NCI-H226 (cell line): ENCODE measurements around the gene CYS1.
"Not testable (repeated sequence)": the region's sequence is repeated elsewhere in the genome, so short reads cannot be mapped to it uniquely, and the experiment has no call there.

Experiments
- DNase-seq: peaks from one replicate; pipeline ENCODE4 v3.0.0-alpha.2; 2015

CYS1 gene

GRCh38 chr2:10011606-10012325 is 68.4 kb downstream of the CYS1 start:
- DNase-seq = not testable (repeated sequence)

GRCh38 chr2:10010861-10011605 is 69.2 kb downstream of the CYS1 start:
- not testable (repeated sequence) for DNase-seq

GRCh38 chr2:10009811-10010781 is 70.1 kb downstream of the CYS1 start:
- no peak for DNase-seq

- no peak for DNase-seq
These were observed 70.9 kb downstream of the CYS1 start for GRCh38 chr2:10009271-10009810.

GRCh38 chr2:10008809-10009176 is 71.4 kb downstream of the CYS1 start:
- no peak for DNase-seq

GRCh38 chr2:10007921-10008808 is 72.0 kb downstream of the CYS1 start:
- no peak for DNase-seq

- DNase-seq = no peak
These were observed 72.8 kb downstream of the CYS1 start for GRCh38 chr2:10007435-10007834.
